Naive B cell (primary cell): ENCODE results near the gene SLC19A1. TPM values are rescaled to one million over a fixed set of nuclear protein-coding genes. Genes with fewer than 3 reads are reported as not detected.

Source experiments
- ATAC-seq, 2 donors: fragments of 150-1000 bp; cut with Tn5 transposase; 2 replicates each; pipeline ENCODE4 v1.10.0; 2021; ENCODE audit warnings: low read depth in 2 of 2, mild to moderate bottlenecking in 2 of 2, moderate library complexity in 2 of 2
- DNase-seq: peaks from one replicate; pipeline ENCODE4 v3.0.0; 2022
- H3K27ac Mint-ChIP-seq, 6 donors: one replicate each; pipeline ENCODE4 v1.8.0; 2020 to 2022; ENCODE audit warnings: mild to moderate bottlenecking in 6 of 6, mixed read lengths in 6 of 6, moderate library complexity in 5 of 6, inconsistent platforms in 2 of 6
- H3K27me3 Mint-ChIP-seq, 3 donors: one replicate each; pipeline ENCODE4 v1.8.0; 2021 to 2022; ENCODE audit warnings: mixed read lengths in 3 of 3, mild to moderate bottlenecking in 1 of 3
- H3K36me3 Mint-ChIP-seq, 2 donors: one replicate each; pipeline ENCODE4 v1.8.0; 2020 to 2022; ENCODE audit warnings: mixed read lengths in 2 of 2, inconsistent platforms in 1 of 2, mild to moderate bottlenecking in 1 of 2
- H3K4me1 Mint-ChIP-seq, 3 donors: one replicate each; pipeline ENCODE4 v1.8.0; 2020 to 2022; ENCODE audit warnings: mixed read lengths in 3 of 3, inconsistent platforms in 1 of 3, mild to moderate bottlenecking in 1 of 3, moderate library complexity in 1 of 3
- H3K4me3 Mint-ChIP-seq, 8 donors: one replicate each; pipeline ENCODE4 v1.8.0; 2020 to 2022; ENCODE audit warnings: mild to moderate bottlenecking in 8 of 8, mixed read lengths in 8 of 8, moderate library complexity in 8 of 8, inconsistent platforms in 2 of 8
- H3K9me3 Mint-ChIP-seq, 7 donors: one replicate each; pipeline ENCODE4 v1.8.0; 2020 to 2022; ENCODE audit warnings: mixed read lengths in 7 of 7, mild to moderate bottlenecking in 5 of 7, inconsistent platforms in 2 of 7, moderate library complexity in 1 of 7
- polyA plus RNA-seq, 6 donors: library from polyadenylated mRNA; unstranded; fragments of 300-500 nt; fragmentation: Illumina TruSeq; gene quantifications; one replicate each; pipeline ENCODE4 v1.2.3, GENCODE V29; 2021; ENCODE audit warnings: low read depth in 6 of 6

Gene SLC19A1
- polyA plus RNA-seq, 6 donors from 2014 or later: 2.9 to 20.0 (median 4.3) TPM

DNA sequence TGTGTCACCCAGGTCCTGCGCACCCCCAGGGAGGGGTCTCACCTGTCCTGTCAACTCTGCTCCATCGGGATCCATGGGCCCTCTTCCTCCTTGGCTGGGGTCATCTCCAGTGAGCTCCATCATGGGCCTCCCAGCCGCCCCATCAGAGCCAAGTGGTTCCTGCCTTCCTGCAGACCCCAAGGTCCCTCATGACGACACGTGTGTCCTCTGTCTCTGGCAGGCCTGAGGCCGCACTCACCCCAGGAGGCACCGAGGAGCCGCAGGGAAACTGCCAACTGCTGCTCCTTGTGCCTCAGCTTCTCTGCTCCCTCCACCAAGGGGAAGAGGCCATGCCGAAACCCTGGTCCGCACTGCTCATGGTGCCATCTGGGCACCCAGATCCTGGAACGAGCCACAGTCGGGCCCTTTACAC lies 90.5 kb downstream of the SLC19A1 start:
- ATAC-seq (no peak), DNase-seq (no peak)
- Mint-ChIP-seq H3K36me3 (no peaks in the 10 kb centered on the region), H3K4me3 (no peak overlapping the region), H3K27ac (no peak overlapping the region), H3K27me3 (peaks cover 13 to 24% (median 20%) of the 10 kb centered on the region in 3 donors), H3K9me3 (peaks cover 0 to 7% (median 0%) of the 10 kb centered on the region in 7 donors), H3K4me1 (peaks cover 0 to 6% (median 0%) of the 10 kb centered on the region in 3 donors)

DNA sequence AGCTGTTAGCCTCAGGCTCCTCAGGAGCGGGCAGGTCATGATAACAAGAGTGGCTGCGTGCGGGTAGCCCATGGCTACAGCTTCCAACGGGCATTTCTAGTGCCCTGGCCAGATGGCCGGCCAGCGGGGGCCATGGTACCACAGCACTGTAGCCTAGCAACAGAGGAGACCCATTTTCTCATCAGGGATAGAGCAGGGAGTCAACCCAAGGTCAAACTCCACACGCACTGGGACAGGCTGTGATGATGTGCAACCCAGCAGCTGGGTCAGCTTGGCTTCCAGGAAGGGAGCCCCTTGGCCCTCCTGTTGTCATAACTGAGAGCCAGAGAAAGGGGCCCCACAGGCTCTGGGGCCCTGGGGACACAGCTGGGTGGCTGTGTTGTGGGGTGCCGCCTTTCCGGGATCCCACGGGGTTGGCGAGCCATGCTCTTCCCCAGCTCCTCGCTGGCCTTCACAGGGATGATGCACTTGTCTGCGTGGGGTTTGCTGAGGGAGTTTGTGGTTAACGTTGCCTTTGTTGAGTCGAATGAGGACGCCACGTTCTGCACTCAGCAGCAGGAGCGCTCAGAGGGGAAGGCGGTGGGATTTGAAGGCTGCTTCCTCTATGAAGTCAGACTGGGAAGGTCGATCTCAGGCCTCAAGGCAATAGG lies 91.0 kb downstream of the SLC19A1 start:
- peak overlapping the region in 1 of 6 donors; percentile 63 for H3K27ac Mint-ChIP-seq
- no peaks in the 10 kb centered on the region for H3K36me3 Mint-ChIP-seq
- DNase-seq (no peak), ATAC-seq (no peak)
- peaks cover 0 to 6% (median 0%) of the 10 kb centered on the region in 3 donors for H3K4me1 Mint-ChIP-seq
- peaks cover 0 to 12% (median 1%) of the 10 kb centered on the region in 7 donors for H3K9me3 Mint-ChIP-seq
- H3K4me3 Mint-ChIP-seq: no peak overlapping the region
- peaks cover 16 to 29% (median 20%) of the 10 kb centered on the region in 3 donors for H3K27me3 Mint-ChIP-seq

DNA sequence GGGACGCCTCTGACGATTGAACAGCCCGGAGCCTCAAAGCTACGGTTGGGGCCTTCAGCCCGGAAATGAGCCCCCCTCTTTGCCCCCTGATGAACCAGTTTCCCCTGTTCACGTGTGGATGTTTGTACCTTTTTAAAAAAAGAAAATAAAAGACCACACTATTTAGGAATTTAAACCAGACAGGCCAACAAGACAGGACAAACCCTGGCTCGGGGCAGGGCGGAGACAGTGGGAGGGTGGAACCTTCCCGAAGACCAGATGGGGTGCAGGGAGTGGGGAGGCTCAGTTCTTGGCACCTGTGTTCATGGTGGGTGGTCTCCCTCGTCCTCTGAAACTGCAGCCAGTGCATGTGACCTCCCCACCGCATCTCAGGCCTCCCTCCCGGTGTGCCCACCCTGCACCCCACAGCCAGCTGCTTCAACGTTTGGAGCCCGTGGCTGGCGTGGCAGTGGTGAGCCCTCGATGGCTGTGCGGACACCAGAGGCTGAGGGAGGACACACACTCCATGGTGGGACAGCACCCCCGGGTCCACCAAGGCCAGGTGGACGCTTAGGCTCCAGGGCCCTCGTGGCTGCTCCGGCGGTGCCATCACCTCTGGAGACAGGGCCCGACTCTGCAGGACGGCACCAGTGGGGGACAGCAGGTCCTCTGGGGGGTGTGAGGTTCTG lies 91.7 kb downstream of the SLC19A1 start:
- ATAC-seq: no peak
- Mint-ChIP-seq H3K9me3 (peaks cover 0 to 15% (median 3%) of the 10 kb centered on the region in 7 donors), H3K36me3 (no peaks in the 10 kb centered on the region), H3K4me1 (peaks cover 0 to 6% (median 0%) of the 10 kb centered on the region in 3 donors), H3K4me3 (no peak overlapping the region), H3K27me3 (peaks cover 18 to 35% (median 24%) of the 10 kb centered on the region in 3 donors), H3K27ac (no peak overlapping the region)
- no peak for DNase-seq

DNA sequence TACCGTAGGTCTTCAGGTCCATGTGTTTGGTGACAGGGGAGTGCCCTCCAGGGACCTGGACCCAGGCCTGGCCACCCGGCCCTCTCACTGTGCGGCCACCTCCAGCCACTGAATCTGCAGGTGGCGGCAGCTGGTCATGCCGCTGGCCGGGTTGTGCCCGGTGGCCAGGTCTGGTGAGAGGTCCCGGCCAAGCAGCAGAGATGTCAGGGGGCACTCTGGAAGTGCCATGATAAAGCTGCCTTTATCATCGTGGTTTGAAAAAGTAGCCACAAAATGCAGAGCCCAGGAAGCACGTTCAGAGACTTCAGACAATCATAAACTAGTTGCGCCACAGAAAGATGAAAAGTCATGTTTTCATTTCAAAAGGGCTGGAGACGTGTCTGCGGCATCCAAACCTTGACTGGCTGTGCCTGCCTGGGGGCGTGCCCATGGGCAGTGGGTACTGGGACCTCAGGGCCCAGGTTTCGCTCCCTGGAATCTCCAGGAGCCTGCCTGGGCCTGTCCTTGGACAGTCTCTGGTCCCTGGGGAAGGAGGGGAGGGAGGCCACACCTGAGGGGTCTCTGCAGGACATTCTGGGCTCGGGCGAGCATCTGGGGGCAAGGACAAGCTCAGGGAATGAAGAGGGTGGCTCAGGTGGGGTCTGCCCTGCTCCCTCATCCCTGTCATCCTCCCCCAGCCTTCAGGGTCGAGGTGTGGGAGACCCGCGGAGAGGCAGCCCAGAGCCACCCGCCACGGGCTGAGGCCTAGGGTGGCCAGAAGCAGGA lies 92.4 kb downstream of the SLC19A1 start:
- Mint-ChIP-seq H3K36me3 (no peaks in the 10 kb centered on the region), H3K4me3 (no peak overlapping the region), H3K27me3 (peaks cover 18 to 42% (median 28%) of the 10 kb centered on the region in 3 donors), H3K4me1 (peaks cover 0 to 6% (median 0%) of the 10 kb centered on the region in 3 donors), H3K27ac (no peak overlapping the region), H3K9me3 (peaks cover 0 to 15% (median 3%) of the 10 kb centered on the region in 7 donors)
- DNase-seq: no peak
- no peak for ATAC-seq

DNA sequence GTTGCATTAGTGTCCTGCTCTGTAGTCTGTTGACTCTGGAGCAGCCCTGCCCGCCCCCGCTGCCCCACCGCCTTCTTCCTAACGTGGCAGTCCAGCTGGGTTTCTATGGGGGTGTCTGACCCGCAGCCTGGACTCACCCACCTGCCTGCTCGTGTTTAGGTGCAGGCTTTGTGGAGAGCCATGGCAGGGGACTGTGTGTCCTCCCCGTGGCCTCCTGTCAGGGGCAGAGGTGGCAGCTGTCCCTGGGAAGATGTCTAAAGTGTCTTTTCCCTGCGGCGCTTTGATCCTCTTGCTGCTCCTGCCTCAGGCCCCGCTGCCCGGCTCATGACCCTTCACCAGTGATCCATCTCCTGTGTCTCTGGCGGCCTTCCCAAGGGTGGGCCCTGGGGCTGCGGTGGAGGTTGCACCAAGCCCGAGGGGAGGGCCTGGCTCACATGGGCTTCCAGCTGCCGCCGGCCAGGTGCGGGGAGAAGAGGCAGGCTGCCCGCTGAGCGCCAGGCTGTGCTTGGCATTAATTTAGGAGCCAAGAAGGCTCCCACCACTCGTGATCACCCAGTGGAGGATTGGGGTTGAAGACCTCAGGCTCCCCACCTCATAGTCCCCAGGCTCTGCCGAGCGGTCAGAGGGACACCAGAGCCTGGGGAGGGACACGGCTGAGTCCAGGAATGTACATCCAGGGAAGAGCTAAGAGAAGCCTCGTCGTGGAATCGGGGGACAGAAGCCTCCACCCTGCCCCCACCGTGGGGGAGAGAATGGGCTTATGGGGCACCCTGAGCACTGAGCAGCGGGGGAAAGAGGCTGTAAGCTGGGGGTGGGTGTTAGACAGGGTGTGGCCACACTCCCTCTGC lies 93.2 kb downstream of the SLC19A1 start:
- ATAC-seq: no peak
- Mint-ChIP-seq H3K27ac (no peak overlapping the region), H3K27me3 (peaks cover 18 to 48% (median 28%) of the 10 kb centered on the region in 3 donors), H3K4me3 (no peak overlapping the region), H3K36me3 (no peaks in the 10 kb centered on the region), H3K9me3 (peaks cover 0 to 15% (median 3%) of the 10 kb centered on the region in 7 donors), H3K4me1 (peaks cover 0 to 6% (median 0%) of the 10 kb centered on the region in 3 donors)
- no peak for DNase-seq

DNA sequence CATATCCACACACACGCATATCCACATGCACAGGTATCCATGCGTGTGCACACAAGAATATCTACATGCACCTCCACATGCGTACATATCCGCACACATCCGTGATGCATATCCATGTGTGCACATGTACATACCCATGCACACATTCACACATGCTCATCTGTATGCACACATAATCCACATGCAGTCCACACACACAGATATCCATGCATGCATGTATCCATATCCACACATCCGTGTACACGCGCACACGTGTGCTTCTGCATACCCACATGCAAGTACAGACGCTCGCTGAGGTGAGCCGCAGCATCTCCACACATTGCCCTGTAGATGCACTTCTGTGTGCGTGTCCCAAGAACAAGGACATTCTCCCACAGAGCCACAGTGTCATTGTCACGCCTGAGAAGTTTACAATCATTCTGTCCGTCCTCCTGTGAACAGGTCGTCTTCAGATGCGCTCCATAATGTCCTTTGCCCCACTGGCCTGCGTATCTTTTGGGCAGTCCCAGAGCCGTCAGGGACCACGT lies 93.9 kb downstream of the SLC19A1 start:
- Mint-ChIP-seq H3K27ac (no peak overlapping the region), H3K4me1 (peaks cover 0 to 4% (median 0%) of the 10 kb centered on the region in 3 donors), H3K9me3 (peaks cover 0 to 15% (median 3%) of the 10 kb centered on the region in 7 donors), H3K36me3 (no peaks in the 10 kb centered on the region), H3K27me3 (peaks cover 18 to 50% (median 28%) of the 10 kb centered on the region in 3 donors), H3K4me3 (no peak overlapping the region)
- DNase-seq (no peak), ATAC-seq (no peak)

Other genes with a start within 250 kb of the SLC19A1 start
- gene COL18A1, start 137.3 kb downstream of the SLC19A1 start, polyA plus RNA-seq: under 1 TPM; 0.13 to 0.49 (median 0.21) TPM
- gene PCBP3, start 101.3 kb upstream of the SLC19A1 start, polyA plus RNA-seq: 1 to 10 TPM in 2 of 6 donors, under 1 TPM in 2, not detected in 2; 0.60 to 1.5 (median 0.93) TPM